Stimulated activated CD4-positive, alpha-beta T cell treated with anti-CD3 and anti-CD28 coated beads, TNF-alpha, amount 100 ng/mL, for 24 hours (primary cell): ENCODE measurements around the gene HLA-A.

Source experiments
- DNase-seq, 3 experiments: peaks; one replicate each; pipeline ENCODE4 v3.0.0-alpha.2; 2020; ENCODE audit warnings: low read depth in 3 of 3

HLA-A gene

DNA sequence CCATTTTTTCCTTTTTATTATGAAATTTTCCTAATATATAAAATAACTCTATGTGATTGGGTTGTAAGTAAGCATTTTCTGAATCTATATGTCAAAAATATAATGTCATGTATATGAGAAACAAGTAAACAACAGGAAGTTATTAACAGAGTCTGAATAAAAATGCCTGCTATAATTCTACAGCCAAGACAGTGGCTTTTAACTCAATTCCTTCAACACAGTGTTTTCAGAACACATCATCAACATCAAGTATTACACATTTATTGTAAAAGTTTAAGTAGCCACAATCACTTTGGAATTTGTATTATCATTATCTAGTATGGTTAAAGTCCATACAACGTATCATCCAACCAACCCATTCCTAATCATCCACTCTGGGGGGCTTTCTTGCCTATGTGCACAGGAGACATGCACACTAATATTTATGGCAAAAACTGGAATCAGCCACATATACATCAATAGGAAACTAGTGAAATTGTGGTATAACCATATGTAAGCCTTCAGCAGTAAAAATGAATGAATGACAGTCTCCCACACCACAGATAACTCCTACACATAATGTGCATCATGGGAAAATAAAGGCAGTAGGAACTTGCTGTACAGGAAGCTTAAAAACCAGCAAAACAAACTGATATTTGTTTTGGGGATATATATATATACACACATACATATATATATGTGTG, 6.9 kb upstream of the HLA-A start:
- DNase-seq = no peak

DNA sequence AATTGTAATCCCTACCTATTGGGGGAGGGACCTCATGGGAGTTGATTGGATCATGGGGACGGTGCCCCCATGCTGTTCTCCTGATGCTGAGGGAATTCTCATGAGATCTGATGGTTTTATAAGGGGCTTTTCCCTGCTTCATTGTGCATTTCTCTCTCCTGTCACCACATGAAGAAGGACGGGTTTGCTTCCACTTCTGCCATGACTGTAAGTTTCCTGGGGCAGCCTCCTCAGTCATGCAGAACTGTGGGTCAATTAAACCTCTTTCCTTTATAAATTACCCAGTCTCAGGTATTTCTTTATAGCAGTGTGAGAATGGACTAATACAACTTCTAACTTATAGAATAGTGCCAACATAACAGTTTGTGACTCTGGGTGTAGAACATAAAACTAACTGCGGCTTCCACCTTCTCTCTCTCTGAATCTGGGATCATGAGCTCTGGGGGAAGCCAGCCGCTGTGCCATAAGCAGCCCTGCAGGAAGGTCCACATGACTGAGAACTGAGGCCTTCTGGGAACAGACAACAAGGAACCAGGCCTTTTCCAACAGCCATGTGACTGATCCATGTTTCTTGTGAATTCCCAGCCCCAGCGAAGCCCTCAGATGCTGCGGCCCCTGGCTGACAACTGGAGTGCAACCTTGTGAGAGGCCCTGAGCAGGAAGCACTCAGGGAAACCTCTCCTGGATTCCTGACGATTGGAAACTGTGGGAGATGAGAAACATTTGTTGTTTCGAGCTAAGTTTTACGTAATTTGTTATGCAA, 3.4 kb upstream of the HLA-A start:
- no peak for DNase-seq

DNA sequence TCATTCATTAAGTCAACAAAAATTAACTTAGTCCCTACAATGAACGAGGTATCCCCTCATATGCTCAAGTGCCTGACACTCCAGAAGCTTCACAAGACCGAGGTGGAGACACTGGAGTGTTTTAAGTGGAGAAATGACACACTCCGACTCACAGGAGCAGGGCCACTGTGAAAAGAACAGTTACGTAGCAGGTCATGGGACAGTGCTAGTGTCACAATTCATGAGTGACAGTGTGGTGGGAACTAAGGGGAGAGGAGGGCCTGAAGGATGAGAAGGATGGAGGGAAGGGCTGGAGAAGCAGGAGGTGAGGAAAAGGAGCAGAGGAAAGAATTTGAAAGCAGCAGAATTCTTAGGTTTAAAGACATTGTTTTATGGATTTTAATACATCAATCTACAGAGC, 1.3 kb upstream of the HLA-A start:
- DNase-seq = no peak

DNA sequence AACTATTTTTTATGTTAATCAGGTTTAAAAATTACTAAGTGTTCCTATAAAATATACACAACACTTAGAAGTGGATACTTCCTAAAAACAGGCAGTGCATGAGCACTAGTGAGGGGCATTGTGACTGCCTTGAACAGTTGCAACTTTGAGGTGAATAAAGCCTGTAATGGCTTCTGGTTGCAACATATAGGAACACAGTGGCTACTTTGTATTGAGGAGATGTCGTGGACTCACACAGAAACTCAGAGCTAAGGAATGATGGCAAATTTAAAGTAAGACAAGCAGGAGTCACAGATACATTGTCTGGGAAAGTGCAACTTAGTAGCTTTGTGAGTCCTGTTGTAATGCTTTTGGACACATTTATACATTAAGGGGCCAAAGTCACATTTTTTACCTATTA, 861 bp upstream of the HLA-A start:
- DNase-seq = no peak

DNA sequence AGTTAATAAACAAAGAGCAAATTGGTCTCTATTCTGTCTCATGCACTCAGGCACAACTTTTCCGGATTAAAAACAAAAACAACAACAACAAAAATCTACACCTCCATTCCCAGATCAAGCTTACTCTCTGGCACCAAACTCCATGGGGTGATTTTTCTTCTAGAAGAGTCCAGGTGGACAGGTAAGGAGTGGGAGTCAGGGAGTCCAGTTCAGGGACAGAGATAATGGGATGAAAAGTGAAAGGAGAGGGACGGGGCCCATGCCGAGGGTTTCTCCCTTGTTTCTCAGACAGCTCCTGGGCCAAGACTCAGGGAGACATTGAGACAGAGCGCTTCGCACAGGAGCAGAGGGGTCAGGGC, 437 bp upstream of the HLA-A start:
- DNase-seq = no peak

DNA sequence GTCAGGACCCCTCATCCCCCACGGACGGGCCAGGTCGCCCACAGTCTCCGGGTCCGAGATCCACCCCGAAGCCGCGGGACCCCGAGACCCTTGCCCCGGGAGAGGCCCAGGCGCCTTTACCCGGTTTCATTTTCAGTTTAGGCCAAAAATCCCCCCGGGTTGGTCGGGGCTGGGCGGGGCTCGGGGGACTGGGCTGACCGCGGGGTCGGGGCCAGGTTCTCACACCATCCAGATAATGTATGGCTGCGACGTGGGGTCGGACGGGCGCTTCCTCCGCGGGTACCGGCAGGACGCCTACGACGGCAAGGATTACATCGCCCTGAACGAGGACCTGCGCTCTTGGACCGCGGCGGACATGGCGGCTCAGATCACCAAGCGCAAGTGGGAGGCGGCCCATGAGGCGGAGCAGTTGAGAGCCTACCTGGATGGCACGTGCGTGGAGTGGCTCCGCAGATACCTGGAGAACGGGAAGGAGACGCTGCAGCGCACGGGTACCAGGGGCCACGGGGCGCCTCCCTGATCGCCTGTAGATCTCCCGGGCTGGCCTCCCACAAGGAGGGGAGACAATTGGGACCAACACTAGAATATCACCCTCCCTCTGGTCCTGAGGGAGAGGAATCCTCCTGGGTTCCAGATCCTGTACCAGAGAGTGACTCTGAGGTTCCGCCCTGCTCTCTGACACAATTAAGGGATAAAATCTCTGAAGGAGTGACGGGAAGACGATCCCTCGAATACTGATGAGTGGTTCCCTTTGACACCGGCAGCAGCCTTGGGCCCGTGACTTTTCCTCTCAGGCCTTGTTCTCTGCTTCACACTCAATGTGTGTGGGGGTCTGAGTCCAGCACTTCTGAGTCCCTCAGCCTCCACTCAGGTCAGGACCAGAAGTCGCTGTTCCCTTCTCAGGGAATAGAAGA, 978 bp downstream of the HLA-A start:
- no peak for DNase-seq

DNA sequence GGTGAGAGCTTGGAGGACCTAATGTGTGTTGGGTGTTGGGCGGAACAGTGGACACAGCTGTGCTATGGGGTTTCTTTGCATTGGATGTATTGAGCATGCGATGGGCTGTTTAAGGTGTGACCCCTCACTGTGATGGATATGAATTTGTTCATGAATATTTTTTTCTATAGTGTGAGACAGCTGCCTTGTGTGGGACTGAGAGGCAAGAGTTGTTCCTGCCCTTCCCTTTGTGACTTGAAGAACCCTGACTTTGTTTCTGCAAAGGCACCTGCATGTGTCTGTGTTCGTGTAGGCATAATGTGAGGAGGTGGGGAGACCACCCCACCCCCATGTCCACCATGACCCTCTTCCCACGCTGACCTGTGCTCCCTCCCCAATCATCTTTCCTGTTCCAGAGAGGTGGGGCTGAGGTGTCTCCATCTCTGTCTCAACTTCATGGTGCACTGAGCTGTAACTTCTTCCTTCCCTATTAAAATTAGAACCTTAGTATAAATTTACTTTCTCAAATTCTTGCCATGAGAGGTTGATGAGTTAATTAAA, 3.0 kb downstream of the HLA-A start:
- no peak for DNase-seq

DNA sequence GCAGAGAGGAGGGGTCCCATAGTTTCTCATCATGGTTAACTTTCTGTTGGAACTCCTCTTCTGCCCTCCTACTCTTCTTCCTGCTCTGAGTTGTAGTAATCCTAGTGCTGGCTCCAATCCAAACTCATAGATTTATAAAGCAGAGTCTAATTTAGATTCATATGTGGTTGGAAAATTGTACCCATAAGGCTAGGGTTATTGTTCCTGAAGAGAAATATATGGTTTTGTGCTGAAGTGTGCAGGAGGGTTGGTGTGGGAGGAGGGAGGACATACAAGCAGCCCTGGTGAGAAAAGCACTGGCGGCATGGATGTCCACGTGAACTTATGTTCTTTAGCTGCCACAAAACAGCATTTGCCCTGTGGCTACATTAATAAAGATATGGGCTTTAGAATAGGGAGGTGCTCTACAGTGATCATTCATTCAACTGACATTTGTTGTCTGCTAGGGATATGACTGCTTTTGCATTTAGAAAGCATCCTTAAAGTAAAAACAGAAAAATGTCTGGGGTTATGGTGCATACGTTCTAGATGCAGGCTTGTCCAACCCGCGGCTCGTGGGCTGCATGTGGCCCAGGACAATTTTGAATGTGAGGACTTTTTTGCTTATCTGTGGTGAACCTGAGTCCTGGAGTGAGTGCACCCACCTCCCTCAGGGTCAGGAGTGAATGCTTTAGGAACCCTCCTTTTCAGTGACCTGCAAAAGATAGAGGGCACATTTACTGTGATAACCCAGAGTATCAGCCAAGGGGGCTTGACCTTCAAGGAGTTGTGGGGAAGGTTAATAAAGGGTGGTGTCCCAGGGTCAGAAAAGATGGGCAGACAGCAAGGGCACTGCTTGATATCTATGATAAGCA, 4.1 kb downstream of the HLA-A start:
- no peak for DNase-seq

DNA sequence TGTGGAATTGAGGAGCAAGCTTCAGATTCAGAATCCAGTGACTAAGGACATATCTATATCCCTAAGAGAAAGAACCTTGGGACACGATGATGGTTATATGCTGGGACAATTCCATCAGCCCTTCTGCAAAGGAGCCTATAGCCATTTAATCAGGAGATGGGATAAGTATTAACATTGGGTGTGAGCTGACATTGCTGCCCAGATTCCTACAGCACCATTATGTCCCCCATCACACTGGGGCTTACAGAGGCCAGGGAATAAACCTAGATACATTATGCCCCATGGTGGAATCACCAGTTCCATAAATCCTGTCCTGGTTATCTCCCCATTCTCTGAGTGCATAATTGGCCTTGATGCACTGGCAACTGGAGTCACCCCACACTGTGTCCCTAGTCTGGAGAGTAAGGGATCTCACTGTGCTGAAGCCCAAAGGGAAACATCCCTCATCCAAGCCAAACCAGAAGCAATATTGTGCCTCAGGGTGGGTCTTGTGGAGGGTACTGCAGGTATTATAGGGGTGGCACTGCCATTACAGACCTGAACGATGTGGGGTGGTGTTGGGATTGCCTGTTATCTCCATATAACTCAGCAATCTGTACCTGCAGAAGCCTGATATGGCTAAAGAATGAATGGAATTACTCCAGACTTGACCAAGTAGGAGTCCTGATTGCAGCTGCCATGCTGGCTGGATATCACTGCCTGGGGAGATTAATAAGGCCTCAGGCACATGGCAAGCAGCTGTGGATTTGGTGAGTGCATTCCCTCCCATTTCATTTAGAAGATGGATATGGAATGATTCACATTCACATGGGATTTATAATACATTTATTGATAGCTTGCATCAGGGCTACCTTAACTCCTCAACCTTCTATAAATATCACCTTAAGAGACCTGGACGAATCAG, 5.0 kb downstream of the HLA-A start:
- DNase-seq = no peak

DNA sequence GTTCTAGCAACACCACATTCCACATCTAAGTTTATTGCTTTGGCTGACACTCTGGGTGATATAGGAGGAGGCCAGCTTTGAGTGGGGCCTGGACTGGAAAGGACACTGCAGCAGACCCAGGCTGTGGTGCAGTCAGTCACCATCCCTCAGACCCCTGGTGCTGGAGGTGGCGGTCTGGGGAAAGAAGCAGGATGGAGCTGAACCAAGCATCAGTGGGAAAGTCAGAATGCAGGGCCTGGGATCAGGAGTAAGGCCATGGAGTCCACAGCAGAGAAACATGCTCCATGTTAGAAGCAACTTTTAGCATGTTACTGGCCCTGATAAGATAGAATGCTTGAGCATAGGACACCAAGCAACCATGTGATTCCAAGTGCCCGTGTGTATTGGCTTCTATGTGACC, 5.9 kb downstream of the HLA-A start:
- DNase-seq = no peak

DNA sequence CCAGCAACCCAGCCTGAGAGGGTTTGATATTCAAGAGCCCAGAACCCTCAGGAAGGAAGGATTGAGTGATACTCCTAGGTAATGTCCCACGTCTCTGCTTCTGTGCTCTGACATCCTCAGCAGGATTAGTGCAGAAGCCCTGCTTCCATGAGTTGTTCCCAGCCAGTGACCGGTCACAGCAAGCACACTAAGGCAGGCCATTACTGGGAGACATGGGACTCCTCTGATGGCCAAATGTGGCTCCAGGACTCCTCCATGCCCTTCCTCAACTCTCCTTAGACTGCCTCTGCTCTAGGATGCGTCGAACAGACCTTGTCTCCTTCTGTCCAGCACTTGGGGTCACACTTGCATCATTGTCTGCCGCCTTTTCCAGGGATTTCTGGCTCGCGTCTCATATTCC, 7.6 kb downstream of the HLA-A start:
- DNase-seq = no peak

DNA sequence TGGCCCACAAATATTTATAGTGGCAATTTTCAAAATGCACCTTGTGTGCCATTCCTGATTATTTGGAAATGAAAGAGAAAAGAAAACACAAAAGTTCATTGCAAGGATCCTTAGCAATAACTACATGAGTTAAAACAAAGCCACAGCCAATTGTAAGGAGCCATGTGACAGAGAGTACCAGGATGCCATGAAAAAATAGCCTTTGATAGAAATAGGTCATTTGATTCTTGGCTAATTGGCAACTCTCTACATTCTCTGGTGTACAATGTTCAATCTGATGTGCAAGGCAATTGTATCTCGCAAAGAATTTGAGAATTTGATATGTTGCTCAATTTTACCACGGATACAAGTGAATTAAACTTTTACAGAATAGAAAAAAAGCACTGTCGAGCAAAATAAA, 9.6 kb downstream of the HLA-A start:
- no peak for DNase-seq

DNA sequence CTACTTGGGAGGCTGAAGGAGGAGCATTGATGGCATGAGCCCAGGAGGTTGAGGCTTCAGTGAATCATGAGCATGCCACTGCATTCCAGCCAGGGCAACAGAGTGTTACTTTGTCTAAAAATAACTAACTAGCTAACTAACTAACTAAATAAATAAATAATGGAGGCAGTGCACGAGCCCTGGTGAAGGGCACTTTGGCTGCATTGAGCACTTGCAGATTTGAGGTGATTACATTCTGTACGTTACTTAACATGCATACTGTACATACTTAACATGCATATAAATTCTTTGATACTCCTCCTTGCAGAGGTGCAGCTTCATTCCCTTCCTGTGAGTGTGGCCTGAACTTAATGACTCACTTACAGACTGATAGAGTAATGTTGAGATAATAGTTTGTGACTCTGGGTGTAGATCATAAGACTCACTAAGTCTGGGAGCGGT, 10.7 kb downstream of the HLA-A start:
- DNase-seq = no peak

DNA sequence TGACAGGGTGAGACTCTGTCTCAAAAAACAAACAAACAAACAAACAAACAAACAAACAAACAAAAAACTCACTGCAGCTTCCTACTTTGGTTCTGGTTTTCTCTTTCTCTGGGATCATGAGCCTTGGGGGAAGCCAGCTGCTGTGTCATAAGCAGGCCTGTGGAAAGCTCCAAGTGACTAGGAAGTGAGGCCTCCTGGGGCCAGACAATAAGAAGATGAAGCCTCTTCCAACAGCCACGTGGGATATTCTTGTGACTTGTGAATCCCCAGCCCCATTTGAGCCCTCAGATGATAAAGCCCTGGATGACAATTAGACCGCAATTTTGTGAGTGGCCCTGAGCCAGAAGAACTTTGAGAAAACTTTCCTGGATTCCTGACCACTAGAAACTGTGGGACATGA, 11.4 kb downstream of the HLA-A start:
- DNase-seq = no peak

DNA sequence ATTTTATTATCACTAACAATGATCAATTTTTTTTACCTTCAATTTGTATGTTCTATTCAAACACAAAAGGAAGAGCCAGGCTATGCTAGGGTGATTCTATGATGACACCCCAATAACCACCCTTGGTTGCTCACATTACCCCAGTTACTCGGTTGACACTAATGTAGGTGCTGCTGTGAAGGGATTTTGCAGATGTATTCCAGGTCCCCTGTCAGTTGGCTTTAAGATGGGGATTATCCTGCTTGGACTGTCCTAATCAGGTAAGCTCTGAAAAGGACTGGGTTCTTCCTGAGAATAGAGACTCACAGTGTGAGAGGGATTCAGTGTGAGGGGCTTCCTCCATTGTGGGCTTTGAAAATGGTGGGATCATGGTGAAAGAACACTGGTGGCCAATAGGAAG, 11.9 kb downstream of the HLA-A start:
- DNase-seq = no peak

DNA sequence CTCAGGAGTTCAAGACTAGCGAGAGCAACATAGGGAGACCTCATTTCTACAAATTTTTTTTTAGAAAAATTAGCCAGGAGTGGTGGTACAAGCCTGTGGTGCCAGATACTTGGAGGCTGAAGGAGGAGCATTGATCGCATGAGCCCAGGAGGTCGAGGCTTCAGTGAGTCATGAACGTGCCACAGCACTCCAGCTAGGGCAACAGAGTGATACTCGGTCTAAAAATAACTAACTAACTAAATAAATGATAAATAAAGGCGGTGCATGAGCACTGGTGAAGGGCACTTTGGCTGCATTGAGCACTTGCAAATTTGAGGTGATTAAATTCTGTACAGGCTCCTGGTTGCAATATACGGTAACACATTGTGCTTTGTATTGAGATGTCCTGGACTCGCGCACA, 13.5 kb downstream of the HLA-A start:
- no peak for DNase-seq

DNA sequence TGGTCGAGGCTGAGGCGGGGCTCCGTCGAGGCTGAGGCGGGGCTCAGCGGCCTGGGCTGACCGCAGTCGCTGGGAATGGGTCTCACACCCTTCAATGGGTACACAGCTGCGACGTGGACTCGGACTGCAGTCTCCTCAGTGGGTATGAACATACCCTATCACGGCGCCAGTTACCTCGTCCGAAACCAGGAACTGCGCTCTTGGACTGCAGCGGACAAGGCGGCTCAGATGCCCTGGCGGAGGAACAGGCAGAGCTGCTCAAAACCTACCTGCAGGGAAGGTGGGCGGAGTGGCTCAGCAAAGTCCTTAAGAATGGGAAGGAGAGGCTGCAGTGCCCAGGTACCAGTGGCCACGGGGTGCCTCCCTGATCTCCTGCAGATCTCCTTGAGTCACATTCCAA, 14.2 kb downstream of the HLA-A start:
- no peak for DNase-seq

DNA sequence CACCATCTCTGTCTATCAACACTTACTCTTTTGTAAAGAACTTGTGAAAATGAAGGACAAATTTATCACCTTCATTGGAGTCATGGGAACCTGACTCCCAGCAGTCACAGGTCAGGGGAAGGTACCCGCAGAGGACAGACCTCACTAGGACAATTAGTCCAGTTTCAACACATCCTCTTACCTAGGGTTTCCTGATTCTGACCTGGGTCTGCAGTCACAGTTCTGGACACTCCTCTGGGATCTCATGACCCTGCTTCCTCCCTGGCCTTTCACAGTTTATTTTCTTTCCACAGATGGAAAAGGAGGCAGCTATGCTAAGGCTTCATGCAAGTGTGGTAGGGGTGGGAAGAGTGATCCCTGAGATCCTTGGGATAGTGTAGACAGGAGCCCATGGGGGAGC, 15.7 kb downstream of the HLA-A start:
- DNase-seq = no peak

DNA sequence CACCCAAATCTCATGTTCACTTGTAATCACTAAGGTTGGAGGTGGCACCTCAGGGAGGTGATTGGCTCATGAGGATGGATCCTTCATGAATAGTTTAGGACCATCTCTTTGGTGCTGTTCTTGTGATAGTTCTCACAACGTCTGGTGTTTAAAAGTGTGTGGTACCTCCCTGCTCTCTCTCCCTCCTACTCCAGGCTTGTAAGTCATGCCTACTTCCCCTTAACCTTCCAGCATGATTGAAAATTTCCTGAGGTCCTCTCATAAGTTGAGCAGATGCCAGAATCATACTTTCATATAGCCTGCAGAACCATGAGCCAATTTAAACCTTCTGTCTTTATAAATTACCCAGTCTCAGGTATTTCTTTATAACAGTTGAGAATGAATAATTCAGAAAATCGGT, 16.6 kb downstream of the HLA-A start:
- DNase-seq = no peak

DNA sequence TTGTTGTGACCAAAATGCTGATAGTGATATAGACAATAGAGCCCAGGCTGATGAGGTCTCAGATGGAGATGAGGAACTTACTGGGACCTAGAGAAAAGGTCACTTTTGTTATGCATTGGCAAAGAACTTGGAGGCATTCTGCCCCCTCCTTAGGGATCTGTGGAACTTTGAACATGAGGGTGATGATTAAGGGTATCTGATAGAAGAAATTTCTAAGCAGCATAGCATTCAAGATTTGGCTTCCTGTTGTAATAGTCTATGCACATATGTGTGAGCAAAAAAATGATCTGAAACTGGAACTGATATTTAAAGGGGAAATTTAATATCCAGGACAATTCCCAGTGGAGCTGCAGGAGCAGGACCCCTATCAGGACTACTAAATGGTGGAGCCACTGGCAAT, 17.1 kb downstream of the HLA-A start:
- DNase-seq = no peak
